CD4-positive, alpha-beta T cell (primary cell): Measurements from ENCODE around the gene TRIM44. TPM values are rescaled to one million over a fixed set of nuclear protein-coding genes. Genes with fewer than 3 reads are reported as not detected.

Experiments
- ATAC-seq: fragments of 200-7000 bp; cut with Tn5 transposase; one replicate; pipeline ENCODE4 v1.10.0; 2022; ENCODE audit warnings: mild to moderate bottlenecking; ENCODE audit not compliant: poor library complexity
- CTCF ChIA-PET: fragments of 350-600 bp; sonication (Branson Sonifier 250); formaldehyde crosslinking; loops from one replicate; lab custom pipeline; 2021; ENCODE audit warnings: antibody characterized with exemption, inconsistent platforms; lab: Charles Lee
- POLR2A ChIA-PET: fragments of 350-600 bp; sonication (Branson Sonifier 250); formaldehyde crosslinking; loops from one replicate; lab custom pipeline; 2021; ENCODE audit warnings: antibody characterized with exemption, inconsistent platforms; lab: Charles Lee
- DNase-seq, 14 experiments: peaks; one replicate each; pipeline ENCODE4 v3.0.0-alpha.2; 2013 to 2020; ENCODE audit warnings: mixed read lengths in 2 of 14
- H3K27ac ChIP-seq, 2 donors: one replicate each; pipeline versions ENCODE4 v1.5.1 to v1.7.0; 2013; ENCODE audit warnings: low read length in 2 of 2, low read depth in 1 of 2, mild to moderate bottlenecking in 1 of 2
- H3K27me3 ChIP-seq, 2 experiments: 1 replicate in 1 of 2; 2 replicates in 1 of 2; pipeline versions ENCODE4 v1.6.1 to v1.7.0; 2013; ENCODE audit warnings: low read length in 2 of 2, control low read depth in 1 of 2, mild to moderate bottlenecking in 1 of 2, moderate library complexity in 1 of 2; ENCODE audit not compliant: insufficient read depth in 2 of 2, control insufficient read depth in 1 of 2
- H3K36me3 ChIP-seq: one replicate; pipeline ENCODE4 v1.6.1; 2013; ENCODE audit warnings: low read length, control low read depth; ENCODE audit not compliant: insufficient read depth
- H3K4me1 ChIP-seq: one replicate; pipeline ENCODE4 v1.6.1; 2013; ENCODE audit warnings: low read length, control low read depth; ENCODE audit not compliant: insufficient read depth
- H3K4me3 ChIP-seq: one replicate; pipeline ENCODE4 v1.5.1; 2013; ENCODE audit warnings: mild to moderate bottlenecking, low read length, moderate library complexity
- H3K9me3 ChIP-seq, 2 experiments: 1 replicate in 1 of 2; 2 replicates in 1 of 2; pipeline versions ENCODE4 v1.6.1 to v1.7.0; 2013; ENCODE audit warnings: low read length in 2 of 2, mild to moderate bottlenecking in 2 of 2, control low read depth in 1 of 2, moderate library complexity in 1 of 2; ENCODE audit not compliant: control insufficient read depth in 1 of 2, insufficient read depth in 1 of 2
- H3K27ac Mint-ChIP-seq: one replicate; pipeline ENCODE4 v1.8.0; 2020; ENCODE audit warnings: mixed read lengths
- H3K27me3 Mint-ChIP-seq: one replicate; pipeline ENCODE4 v1.8.0; 2021; ENCODE audit warnings: mixed read lengths
- H3K36me3 Mint-ChIP-seq: one replicate; pipeline ENCODE4 v1.8.0; 2021; ENCODE audit warnings: low read depth, mixed read lengths
- H3K4me1 Mint-ChIP-seq: one replicate; pipeline ENCODE4 v1.8.0; 2021; ENCODE audit warnings: low read depth, mixed read lengths
- H3K4me3 Mint-ChIP-seq: one replicate; pipeline ENCODE4 v1.8.0; 2020; ENCODE audit warnings: mild to moderate bottlenecking, mixed read lengths
- H3K9me3 Mint-ChIP-seq: one replicate; pipeline ENCODE4 v1.8.0; 2020; ENCODE audit warnings: mixed read lengths
- intact Hi-C, 2 experiments: fragments of 100-400 bp; cut with DNase I in 1 of 2; cut with micrococcal nuclease in 1 of 2; formaldehyde crosslinking; loops; one replicate each; pipeline versions ENCODE4 v1.15.1 to v1.9.0; 2023 to 2025; cut with DNase I, micrococcal nuclease
- total RNA-seq, 174 experiments: library from RNA in 2 of 174; stranded (reverse) in 2 of 174; gene quantifications; one replicate each; pipeline ENCODE4 v1.2.3 and lab custom pipeline; 2021 to 2026
- TF ChIP-seq, protein P1 (sequence below): fragments of 200-600 bp; IDR thresholded peaks from one replicate; pipeline ENCODE4 v1.8.0; 2022; ENCODE audit warnings: antibody characterized with exemption, mild to moderate bottlenecking

The TRIM44 gene
- total RNA-seq, 2 experiments from 2014 or later = 32.1 to 36.7 TPM

DNA sequence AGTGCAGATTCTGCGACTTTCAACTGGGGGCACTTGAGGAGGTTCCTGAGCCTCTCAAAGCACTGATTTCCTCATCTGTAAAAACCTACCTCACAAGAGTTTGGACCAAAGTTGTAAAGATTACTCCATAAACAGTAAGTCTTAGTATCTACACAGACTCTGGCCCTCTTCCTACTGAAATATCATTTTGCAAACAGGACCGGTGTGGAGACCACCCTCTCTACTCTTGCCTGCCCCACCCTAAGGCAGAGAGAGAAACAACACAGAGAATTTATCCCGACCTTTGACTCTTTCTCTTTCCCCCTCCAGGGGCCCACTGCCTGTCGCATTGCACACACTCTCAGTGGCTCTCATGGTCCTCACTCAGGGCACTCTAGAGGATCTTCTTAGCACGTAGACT is 163.4 kb downstream of the TRIM44 start:
- H3K36me3 ChIP-seq = no peaks in the 10 kb centered on the region
- CTCF ChIA-PET = no interaction called here
- DNase-seq = no peak
- TF ChIP-seq, protein P1, sequence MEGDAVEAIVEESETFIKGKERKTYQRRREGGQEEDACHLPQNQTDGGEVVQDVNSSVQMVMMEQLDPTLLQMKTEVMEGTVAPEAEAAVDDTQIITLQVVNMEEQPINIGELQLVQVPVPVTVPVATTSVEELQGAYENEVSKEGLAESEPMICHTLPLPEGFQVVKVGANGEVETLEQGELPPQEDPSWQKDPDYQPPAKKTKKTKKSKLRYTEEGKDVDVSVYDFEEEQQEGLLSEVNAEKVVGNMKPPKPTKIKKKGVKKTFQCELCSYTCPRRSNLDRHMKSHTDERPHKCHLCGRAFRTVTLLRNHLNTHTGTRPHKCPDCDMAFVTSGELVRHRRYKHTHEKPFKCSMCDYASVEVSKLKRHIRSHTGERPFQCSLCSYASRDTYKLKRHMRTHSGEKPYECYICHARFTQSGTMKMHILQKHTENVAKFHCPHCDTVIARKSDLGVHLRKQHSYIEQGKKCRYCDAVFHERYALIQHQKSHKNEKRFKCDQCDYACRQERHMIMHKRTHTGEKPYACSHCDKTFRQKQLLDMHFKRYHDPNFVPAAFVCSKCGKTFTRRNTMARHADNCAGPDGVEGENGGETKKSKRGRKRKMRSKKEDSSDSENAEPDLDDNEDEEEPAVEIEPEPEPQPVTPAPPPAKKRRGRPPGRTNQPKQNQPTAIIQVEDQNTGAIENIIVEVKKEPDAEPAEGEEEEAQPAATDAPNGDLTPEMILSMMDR = no peak
- H3K9me3 Mint-ChIP-seq = no peaks in the 10 kb centered on the region
- no peaks in the 10 kb centered on the region for H3K9me3 ChIP-seq
- no peak overlapping the region for H3K4me3 ChIP-seq
- peaks cover 10% of the 10 kb centered on the region for H3K4me1 ChIP-seq
- no peaks in the 10 kb centered on the region for H3K36me3 Mint-ChIP-seq
- intact Hi-C loops = no loop called here
- H3K27ac ChIP-seq = no peak overlapping the region
- H3K4me1 Mint-ChIP-seq = peaks cover 17% of the 10 kb centered on the region
- no peak for ATAC-seq
- H3K27me3 Mint-ChIP-seq = no peaks in the 10 kb centered on the region
- POLR2A ChIA-PET = no interaction called here
- H3K27ac Mint-ChIP-seq = no peak overlapping the region
- H3K4me3 Mint-ChIP-seq = no peak overlapping the region
- H3K27me3 ChIP-seq = no peaks in the 10 kb centered on the region

DNA sequence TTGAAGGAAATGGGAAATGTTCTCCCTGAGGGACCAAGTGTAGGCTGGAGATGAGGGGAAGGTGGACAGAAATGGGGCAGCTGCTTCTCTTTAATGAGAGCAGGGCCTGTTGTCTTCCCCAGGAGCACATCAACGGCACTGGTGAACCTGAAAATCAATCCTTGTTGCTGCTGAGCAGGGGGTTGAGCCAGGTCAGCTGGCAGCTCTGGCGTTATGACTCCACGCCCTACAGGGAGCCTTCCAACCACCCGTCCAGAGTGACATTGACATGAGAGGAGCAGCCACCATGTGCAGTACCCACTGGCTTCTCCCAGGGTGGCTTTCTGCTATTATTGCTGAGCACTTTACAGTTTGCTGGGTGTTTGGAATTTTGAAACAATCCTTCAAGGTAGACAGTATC is 164.4 kb downstream of the TRIM44 start:
- POLR2A ChIA-PET = no interaction called here
- H3K27me3 Mint-ChIP-seq = no peaks in the 10 kb centered on the region
- no peaks in the 10 kb centered on the region for H3K36me3 Mint-ChIP-seq

DNA sequence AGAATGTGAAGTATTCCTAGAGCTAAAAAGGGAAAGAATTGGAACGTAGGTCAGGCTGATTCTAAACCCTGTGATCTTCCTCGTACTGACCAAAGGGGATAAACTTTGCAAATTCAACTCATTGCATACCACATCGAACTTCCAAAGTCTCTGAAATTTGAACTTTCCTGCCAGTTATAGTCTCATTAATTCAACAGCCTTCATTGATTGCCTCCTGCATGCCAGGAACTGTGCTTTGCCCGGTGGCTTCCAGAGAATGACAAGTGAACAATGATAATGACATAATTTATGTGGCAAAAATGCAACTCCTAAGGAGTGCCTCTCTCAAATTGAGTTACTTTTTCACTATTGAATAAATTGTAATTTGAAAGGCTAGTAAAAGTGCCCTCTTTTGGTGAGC is 173.6 kb downstream of the TRIM44 start:
- H3K9me3 ChIP-seq = peaks cover 0 to 5% of the 10 kb centered on the region in 2 experiments
- H3K36me3 Mint-ChIP-seq = no peaks in the 10 kb centered on the region
- no peak for ATAC-seq
- H3K27me3 Mint-ChIP-seq = peaks cover 32% of the 10 kb centered on the region
- no peaks in the 10 kb centered on the region for H3K4me1 ChIP-seq
- no peak overlapping the region for H3K27ac ChIP-seq
- peaks cover 4 to 6% of the 10 kb centered on the region in 2 experiments for H3K27me3 ChIP-seq
- H3K36me3 ChIP-seq = no peaks in the 10 kb centered on the region
- no peak overlapping the region for H3K4me3 ChIP-seq
- intact Hi-C loops = no loop called here
- no peak overlapping the region for H3K27ac Mint-ChIP-seq
- no peak for DNase-seq
- ChIA-PET CTCF (no interaction called here), POLR2A (no interaction called here)
- no peak overlapping the region for H3K4me3 Mint-ChIP-seq
- TF ChIP-seq, protein P1 = no peak
- H3K4me1 Mint-ChIP-seq = no peaks in the 10 kb centered on the region
- peaks cover 2% of the 10 kb centered on the region for H3K9me3 Mint-ChIP-seq

More for the DNA sequence above, 164.4 kb downstream of the TRIM44 start:
- Histone ChIP-seq H3K4me3 (no peak overlapping the region), H3K4me1 (peaks cover 2% of the 10 kb centered on the region), H3K27ac (no peak overlapping the region), H3K9me3 (no peaks in the 10 kb centered on the region), H3K27me3 (no peaks in the 10 kb centered on the region), H3K36me3 (no peaks in the 10 kb centered on the region)
- CTCF ChIA-PET = no interaction called here
- peaks cover 7% of the 10 kb centered on the region for H3K4me1 Mint-ChIP-seq
- no peak overlapping the region for H3K4me3 Mint-ChIP-seq
- intact Hi-C loops = no loop called here
- no peak for DNase-seq
- H3K27ac Mint-ChIP-seq = no peak overlapping the region
- ATAC-seq = no peak
- TF ChIP-seq, protein P1 = no peak
- no peaks in the 10 kb centered on the region for H3K9me3 Mint-ChIP-seq
